Duodenal mucosa (tissue), 2 donors: ENCODE measurements around the gene ISG15.

Experiments
- H3K27ac ChIP-seq: one replicate; pipeline ENCODE4 v1.7.0; 2013; ENCODE audit warnings: low read depth, low read length
- H3K27me3 ChIP-seq, 2 donors: one replicate each; pipeline ENCODE4 v1.7.0; 2013; ENCODE audit warnings: low read length in 2 of 2, control low read depth in 1 of 2; ENCODE audit not compliant: insufficient read depth in 2 of 2, control insufficient read depth in 1 of 2
- H3K36me3 ChIP-seq, 2 donors: one replicate each; pipeline ENCODE4 v1.7.0; 2013; ENCODE audit warnings: low read length in 2 of 2, control low read depth in 1 of 2; ENCODE audit not compliant: insufficient read depth in 2 of 2, control insufficient read depth in 1 of 2
- H3K4me1 ChIP-seq, 2 donors: one replicate each; pipeline ENCODE4 v1.7.0; 2013; ENCODE audit warnings: low read length in 2 of 2, control low read depth in 1 of 2; ENCODE audit not compliant: insufficient read depth in 2 of 2, control insufficient read depth in 1 of 2
- H3K4me3 ChIP-seq, 2 donors: one replicate each; pipeline ENCODE4 v1.7.0; 2013; ENCODE audit warnings: low read length in 2 of 2, low read depth in 1 of 2
- H3K9ac ChIP-seq, 2 donors: one replicate each; pipeline ENCODE4 v1.7.0; 2013; ENCODE audit warnings: low read length in 2 of 2, low read depth in 1 of 2
- H3K9me3 ChIP-seq, 2 donors: one replicate each; pipeline ENCODE4 v1.7.0; 2013; ENCODE audit warnings: low read length in 2 of 2, control low read depth in 1 of 2; ENCODE audit not compliant: control insufficient read depth in 1 of 2

Gene ISG15

GRCh38 chr1:995665-996633 lies 17.3 kb upstream of the ISG15 start:
- peaks cover 1 to 4% of the 10 kb centered on the region in 2 donors for H3K4me1 ChIP-seq
- peaks cover 12 to 23% of the 10 kb centered on the region in 2 donors for H3K27me3 ChIP-seq
- H3K9ac ChIP-seq = no peak overlapping the region
- H3K27ac ChIP-seq = no peak overlapping the region
- no peak overlapping the region for H3K4me3 ChIP-seq
- no peaks in the 10 kb centered on the region for H3K36me3 ChIP-seq
- H3K9me3 ChIP-seq = peaks cover 4 to 5% of the 10 kb centered on the region in 2 donors

- H3K27me3 ChIP-seq = peaks cover 19 to 29% of the 10 kb centered on the region in 2 donors
- H3K36me3 ChIP-seq = no peaks in the 10 kb centered on the region
- H3K27ac ChIP-seq = no peak overlapping the region
- H3K4me1 ChIP-seq = peaks cover 5 to 7% of the 10 kb centered on the region in 2 donors
- H3K9ac ChIP-seq = no peak overlapping the region
- no peak overlapping the region for H3K4me3 ChIP-seq
- H3K9me3 ChIP-seq = no peaks in the 10 kb centered on the region
Observed at GRCh38 chr1:996851-997712, 16.2 kb upstream of the ISG15 start.

GRCh38 chr1:997713-997992 lies 15.6 kb upstream of the ISG15 start:
- H3K4me1 ChIP-seq = peaks cover 5 to 7% of the 10 kb centered on the region in 2 donors
- no peaks in the 10 kb centered on the region for H3K36me3 ChIP-seq
- H3K4me3 ChIP-seq = no peak overlapping the region
- H3K27ac ChIP-seq = no peak overlapping the region
- no peaks in the 10 kb centered on the region for H3K9me3 ChIP-seq
- no peak overlapping the region for H3K9ac ChIP-seq
- peaks cover 19 to 29% of the 10 kb centered on the region in 2 donors for H3K27me3 ChIP-seq

DNA sequence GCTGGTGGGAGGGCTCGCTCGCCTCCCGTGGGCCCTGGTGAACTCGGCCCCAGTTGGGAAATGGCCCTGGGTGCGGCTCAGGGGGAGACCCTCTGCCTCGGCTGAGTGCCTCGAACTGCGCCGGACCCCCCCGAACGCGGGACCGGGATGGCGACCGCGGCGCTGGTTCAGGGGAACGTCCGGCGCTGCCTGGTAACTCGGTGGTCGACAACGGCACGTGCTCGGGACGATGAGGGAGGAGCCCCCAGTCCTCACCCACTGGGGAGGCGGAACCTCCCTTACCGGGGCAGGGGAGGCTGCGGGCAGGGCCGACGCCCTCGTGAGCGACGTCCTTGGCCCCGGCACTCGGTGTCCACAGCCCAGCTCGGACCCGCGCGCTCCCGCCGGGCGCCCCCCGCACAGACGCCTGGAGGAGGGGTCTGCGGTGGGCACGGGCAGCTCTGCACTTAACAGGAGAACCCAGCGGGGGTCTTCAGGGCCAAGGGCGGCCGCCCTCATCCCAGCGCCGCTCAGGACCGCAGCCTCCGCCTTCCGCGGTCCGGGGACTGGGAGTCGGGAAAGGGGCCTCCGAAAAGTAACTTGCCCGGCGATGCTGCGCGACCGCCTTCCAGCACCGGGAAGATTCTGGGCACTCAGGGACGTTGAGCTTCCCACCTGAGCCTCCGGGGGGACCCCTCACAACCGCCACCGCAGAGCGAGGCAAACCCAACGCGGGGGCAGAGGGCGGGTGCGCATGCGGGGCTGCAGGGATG lies 15.1 kb upstream of the ISG15 start:
- no peaks in the 10 kb centered on the region for H3K9me3 ChIP-seq
- no peak overlapping the region for H3K4me3 ChIP-seq
- no peak overlapping the region for H3K27ac ChIP-seq
- no peaks in the 10 kb centered on the region for H3K36me3 ChIP-seq
- H3K27me3 ChIP-seq = peaks cover 22 to 33% of the 10 kb centered on the region in 2 donors
- peaks cover 5 to 7% of the 10 kb centered on the region in 2 donors for H3K4me1 ChIP-seq
- H3K9ac ChIP-seq = no peak overlapping the region

- Histone ChIP-seq H3K27me3 (peaks cover 25 to 37% of the 10 kb centered on the region in 2 donors), H3K9ac (no peak overlapping the region), H3K4me1 (peaks cover 5 to 7% of the 10 kb centered on the region in 2 donors), H3K9me3 (no peaks in the 10 kb centered on the region), H3K27ac (no peak overlapping the region), H3K4me3 (no peak overlapping the region), H3K36me3 (no peaks in the 10 kb centered on the region)
Observed at GRCh38 chr1:998745-998994, 14.6 kb upstream of the ISG15 start.

- H3K9me3 ChIP-seq = no peaks in the 10 kb centered on the region
- H3K4me1 ChIP-seq = peaks cover 5 to 7% of the 10 kb centered on the region in 2 donors
- H3K4me3 ChIP-seq = peak overlapping the region; percentile 40 to 44
- no peaks in the 10 kb centered on the region for H3K36me3 ChIP-seq
- H3K9ac ChIP-seq = no peak overlapping the region
- peak overlapping the region; percentile 20 for H3K27ac ChIP-seq
- H3K27me3 ChIP-seq = peaks cover 25 to 40% of the 10 kb centered on the region in 2 donors
Observed at GRCh38 chr1:998995-999724, 14.1 kb upstream of the ISG15 start.

- Histone ChIP-seq H3K27ac (peak within 1 kb of the TSS; percentile 87), H3K27me3 (peaks cover 32 to 47% of the 10 kb centered on the region in 2 donors), H3K36me3 (no peaks in the 10 kb centered on the region), H3K4me3 (peak within 1 kb of the TSS; percentile 61 to 62), H3K9me3 (no peaks in the 10 kb centered on the region), H3K9ac (peak within 1 kb of the TSS in 1 of 2 donors; percentile 54), H3K4me1 (peaks cover 9 to 11% of the 10 kb centered on the region in 2 donors)
Observed at GRCh38 chr1:999725-1000356, 13.5 kb upstream of the ISG15 start, which contains the start of gene HES4. Gene HES4 (minus strand): TSS chr1:1000097. CDS start chr1:999973, 124 bp downstream.

- Histone ChIP-seq H3K4me1 (peaks cover 16 to 17% of the 10 kb centered on the region in 2 donors), H3K27ac (peak overlapping the region; percentile 87), H3K9me3 (no peaks in the 10 kb centered on the region), H3K36me3 (no peaks in the 10 kb centered on the region), H3K27me3 (peaks cover 35 to 54% of the 10 kb centered on the region in 2 donors), H3K9ac (peak overlapping the region in 1 of 2 donors; percentile 54), H3K4me3 (peak overlapping the region; percentile 61 to 62)
Observed at GRCh38 chr1:1000357-1001056, 12.8 kb upstream of the ISG15 start.
